ENCODE results near the gene SPRED2. TPM values are rescaled to one million over a fixed set of nuclear protein-coding genes. Genes with fewer than 3 reads are reported as not detected.

The SPRED2 gene
- total and polyA plus RNA-seq, 8 donors, result 31.5 to 47.1 (median 40.4) TPM

DNA sequence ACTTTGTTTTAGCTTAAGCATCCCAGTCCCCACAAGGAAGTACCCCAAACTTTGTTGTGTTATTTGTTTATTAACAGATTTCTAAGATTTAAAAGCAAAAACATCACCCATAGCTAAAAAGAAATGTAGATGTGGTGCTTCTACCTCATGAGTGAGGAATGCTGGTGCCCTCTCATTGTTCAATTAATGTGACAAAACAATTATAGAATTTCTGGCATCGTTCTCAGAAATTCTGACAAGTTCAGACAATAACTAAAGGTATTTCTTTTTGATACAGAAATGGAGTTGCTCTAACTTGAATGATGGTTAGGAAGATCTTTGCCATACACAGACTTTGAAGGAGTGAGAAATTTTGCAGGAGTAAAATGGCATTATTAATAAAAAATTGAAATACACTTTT lies 42.9 kb downstream of the SPRED2 start:
- Histone ChIP-seq H3K4me3 (no peak overlapping the region), H3K4me1 (peaks cover under 1 to 48% of the 10 kb centered on the region in 2 donors), H3K27me3 (no peaks in the 10 kb centered on the region), H3K36me3 (no peaks in the 10 kb centered on the region), H3K9me3 (no peaks in the 10 kb centered on the region), H3K27ac (no peak overlapping the region)
- no peak for ATAC-seq
- DNase-seq, result no peak
- TF ChIP-seq, protein P1, sequence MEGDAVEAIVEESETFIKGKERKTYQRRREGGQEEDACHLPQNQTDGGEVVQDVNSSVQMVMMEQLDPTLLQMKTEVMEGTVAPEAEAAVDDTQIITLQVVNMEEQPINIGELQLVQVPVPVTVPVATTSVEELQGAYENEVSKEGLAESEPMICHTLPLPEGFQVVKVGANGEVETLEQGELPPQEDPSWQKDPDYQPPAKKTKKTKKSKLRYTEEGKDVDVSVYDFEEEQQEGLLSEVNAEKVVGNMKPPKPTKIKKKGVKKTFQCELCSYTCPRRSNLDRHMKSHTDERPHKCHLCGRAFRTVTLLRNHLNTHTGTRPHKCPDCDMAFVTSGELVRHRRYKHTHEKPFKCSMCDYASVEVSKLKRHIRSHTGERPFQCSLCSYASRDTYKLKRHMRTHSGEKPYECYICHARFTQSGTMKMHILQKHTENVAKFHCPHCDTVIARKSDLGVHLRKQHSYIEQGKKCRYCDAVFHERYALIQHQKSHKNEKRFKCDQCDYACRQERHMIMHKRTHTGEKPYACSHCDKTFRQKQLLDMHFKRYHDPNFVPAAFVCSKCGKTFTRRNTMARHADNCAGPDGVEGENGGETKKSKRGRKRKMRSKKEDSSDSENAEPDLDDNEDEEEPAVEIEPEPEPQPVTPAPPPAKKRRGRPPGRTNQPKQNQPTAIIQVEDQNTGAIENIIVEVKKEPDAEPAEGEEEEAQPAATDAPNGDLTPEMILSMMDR (IDR thresholded peaks at IDR 0.05), result no peak
- intact Hi-C loops (cut with DNase I), result no loop called here

DNA sequence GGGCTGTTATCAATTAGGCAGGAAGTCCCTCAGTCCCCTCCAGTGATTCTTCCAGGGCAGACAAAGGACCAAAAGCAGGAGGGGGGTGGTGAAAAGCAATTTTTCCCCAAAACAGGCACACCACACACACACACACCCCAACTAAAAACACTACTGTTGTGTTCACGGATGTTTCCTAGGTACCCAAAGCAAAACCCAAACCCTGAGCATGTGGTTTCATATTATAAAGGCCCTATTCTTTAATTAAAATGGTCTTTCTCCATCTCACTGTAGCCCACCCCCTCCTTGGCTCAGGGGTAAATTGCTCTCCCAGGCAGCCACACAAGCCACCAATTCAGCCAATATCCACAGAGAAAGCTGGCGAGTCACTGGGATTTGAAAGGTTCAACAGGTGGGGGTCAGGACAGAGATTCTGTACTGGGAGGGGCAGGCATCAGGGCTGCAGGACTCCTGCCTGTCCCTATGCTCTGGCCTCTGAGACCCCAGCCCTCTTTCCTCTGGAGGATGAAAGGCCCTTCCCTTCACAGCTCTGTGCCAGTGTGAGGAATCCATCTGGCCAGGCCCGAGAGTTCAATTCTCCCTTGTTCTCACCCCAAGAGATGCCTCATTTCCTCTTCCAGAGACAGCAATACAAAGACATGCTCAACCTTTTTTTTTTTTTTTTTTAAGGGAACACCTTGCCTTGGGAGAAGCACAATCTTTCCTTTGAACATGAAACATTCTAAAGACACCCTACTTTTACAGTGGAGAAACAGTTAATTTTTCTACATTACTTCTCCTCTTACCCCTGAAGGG lies 43.6 kb downstream of the SPRED2 start:
- H3K4me1 ChIP-seq, result peaks cover 8 to 54% of the 10 kb centered on the region in 2 donors
- H3K4me3 ChIP-seq, result no peak overlapping the region

DNA sequence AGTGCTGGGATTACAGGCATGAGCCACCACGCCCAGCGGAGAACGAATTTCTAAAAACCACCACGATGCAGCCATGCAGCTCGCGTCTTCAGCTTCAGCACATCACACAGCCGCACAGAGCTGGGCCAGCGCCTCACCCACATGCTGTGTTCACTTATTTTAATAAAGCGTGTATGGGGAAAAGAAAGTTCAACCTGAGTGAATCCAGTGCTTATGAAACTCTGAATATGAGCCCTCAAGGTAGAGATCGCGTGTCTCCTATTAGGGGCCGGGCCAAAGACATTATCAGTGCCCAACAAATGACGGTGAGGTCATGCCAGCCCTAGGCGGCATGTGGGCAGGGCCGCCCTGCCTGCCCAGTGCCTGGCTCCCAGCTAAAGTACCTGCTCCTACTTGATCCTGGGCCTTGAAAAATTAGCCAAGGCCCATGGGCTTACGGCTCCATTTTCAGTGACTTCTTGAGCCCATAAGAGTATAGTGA lies 44.3 kb downstream of the SPRED2 start:
- Histone ChIP-seq H3K36me3 (no peaks in the 10 kb centered on the region), H3K9me3 (no peaks in the 10 kb centered on the region), H3K4me3 (no peak overlapping the region), H3K4me1 (peaks cover 15 to 61% of the 10 kb centered on the region in 2 donors), H3K27me3 (no peaks in the 10 kb centered on the region), H3K27ac (no peak overlapping the region)
- TF ChIP-seq, protein P1 (IDR thresholded peaks at IDR 0.05), result no peak
- intact Hi-C loops (cut with DNase I), result no loop called here
- ATAC-seq (no peak), DNase-seq (no peak)

More for the DNA sequence above, 43.6 kb downstream of the SPRED2 start:
- no peaks in the 10 kb centered on the region for H3K9me3 ChIP-seq
- TF ChIP-seq, protein P1 (IDR thresholded peaks at IDR 0.05), result no peak
- no peak overlapping the region for H3K27ac ChIP-seq
- ATAC-seq (no peak), DNase-seq (no peak)
- no peaks in the 10 kb centered on the region for H3K27me3 ChIP-seq
- intact Hi-C loops (cut with DNase I), result no loop called here
- no peaks in the 10 kb centered on the region for H3K36me3 ChIP-seq

DNA sequence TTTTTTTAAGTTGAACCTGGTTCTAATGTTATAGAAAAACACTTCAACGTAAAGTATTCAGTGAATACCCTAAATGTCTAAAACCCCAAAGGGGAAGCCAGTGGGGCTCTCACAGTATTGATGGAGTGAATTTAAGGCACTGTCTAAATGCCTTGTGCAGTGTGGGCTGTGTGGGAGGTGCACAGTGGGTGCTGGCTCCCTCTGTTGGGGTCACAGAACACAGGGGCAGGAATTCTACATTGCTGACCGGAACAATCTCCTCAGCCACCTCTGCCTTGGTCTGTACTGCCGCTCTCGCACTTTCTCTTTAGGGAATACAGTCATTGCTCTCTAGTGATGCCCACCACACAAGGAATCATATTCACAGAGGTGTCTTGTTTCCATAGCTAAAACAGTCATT lies 45.4 kb downstream of the SPRED2 start:
- H3K4me1 ChIP-seq, result peaks cover 26 to 67% of the 10 kb centered on the region in 2 donors
- H3K27me3 ChIP-seq, result no peaks in the 10 kb centered on the region
- intact Hi-C loops (cut with DNase I), result no loop called here
- DNase-seq (no peak), ATAC-seq (no peak)
- TF ChIP-seq, protein P1 (IDR thresholded peaks at IDR 0.05), result no peak
- no peak overlapping the region for H3K4me3 ChIP-seq
- H3K9me3 ChIP-seq, result no peaks in the 10 kb centered on the region
- H3K36me3 ChIP-seq, result no peaks in the 10 kb centered on the region
- H3K27ac ChIP-seq, result no peak overlapping the region

DNA sequence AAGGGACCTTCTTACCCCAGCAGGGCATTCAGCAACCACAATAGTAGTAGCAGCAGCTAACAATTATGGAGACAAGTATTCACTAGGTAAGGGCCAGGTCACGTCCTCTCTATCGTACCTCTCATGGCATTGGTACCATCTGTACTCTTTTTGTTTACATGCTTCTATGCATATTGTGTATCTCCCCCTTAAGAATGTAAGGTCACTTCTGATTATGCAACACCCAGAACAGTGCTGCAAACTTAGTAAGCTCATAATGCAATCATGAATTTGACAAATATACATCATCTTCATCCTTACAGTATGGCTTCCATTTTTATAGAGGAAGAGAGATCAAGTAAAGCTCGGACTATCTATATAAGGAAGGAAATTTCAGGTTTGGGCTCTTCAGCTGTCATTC lies 46.1 kb downstream of the SPRED2 start:
- Histone ChIP-seq H3K4me3 (no peak overlapping the region), H3K27ac (no peak overlapping the region), H3K36me3 (no peaks in the 10 kb centered on the region), H3K27me3 (no peaks in the 10 kb centered on the region), H3K9me3 (no peaks in the 10 kb centered on the region), H3K4me1 (peaks cover 32 to 68% of the 10 kb centered on the region in 2 donors)
- TF ChIP-seq, protein P1 (IDR thresholded peaks at IDR 0.05), result no peak
- DNase-seq (no peak), ATAC-seq (no peak)
- intact Hi-C loops (cut with DNase I), result no loop called here

All from left lung (tissue), 10 donors.